HG02943 (cell line): ENCODE data around the gene PPAN.

ENCODE experiments used
- ATAC-seq: cut with Tn5 transposase; IDR thresholded peaks from one replicate; pipeline ENCODE4 v1.9.1; 2021; ENCODE audit warnings: mild to moderate bottlenecking, low read depth, moderate library complexity; ENCODE audit not compliant: unreplicated experiment

Gene PPAN

GRCh38 chr19:10091895-10092641 is 14.1 kb upstream of the PPAN start:
- no peak for ATAC-seq

- no peak for ATAC-seq
These were observed 13.4 kb upstream of the PPAN start for GRCh38 chr19:10092648-10093294.

GRCh38 chr19:10093295-10094186 is 12.6 kb upstream of the PPAN start:
- ATAC-seq: no peak

GRCh38 chr19:10095622-10095947 is 10.6 kb upstream of the PPAN start:
- ATAC-seq: no peak

- ATAC-seq: peak; percentile 65
These were observed 10.1 kb upstream of the PPAN start for GRCh38 chr19:10095948-10096614.

GRCh38 chr19:10096615-10096963 is 9.6 kb upstream of the PPAN start:
- no peak for ATAC-seq

GRCh38 chr19:10100163-10100785 is 5.9 kb upstream of the PPAN start:
- no peak for ATAC-seq

GRCh38 chr19:10102787-10103236 is 3.4 kb upstream of the PPAN start:
- ATAC-seq: no peak

GRCh38 chr19:10104130-10104513 is 2.0 kb upstream of the PPAN start:
- no peak for ATAC-seq

GRCh38 chr19:10104665-10105508 is 1.3 kb upstream of the PPAN start:
- ATAC-seq: no peak

- peak; percentile 18 for ATAC-seq
These were observed 558 bp upstream of the PPAN start for GRCh38 chr19:10105509-10106099.

GRCh38 chr19:10107254-10107653 is 1.1 kb downstream of the PPAN start:
- ATAC-seq: no peak

GRCh38 chr19:10107817-10108367 is 1.7 kb downstream of the PPAN start:
- no peak for ATAC-seq

- no peak for ATAC-seq
These were observed 3.4 kb downstream of the PPAN start for GRCh38 chr19:10109528-10109927.

- ATAC-seq: no peak
These were observed 4.2 kb downstream of the PPAN start for GRCh38 chr19:10110076-10110971.

GRCh38 chr19:10110972-10111317 is 4.8 kb downstream of the PPAN start:
- ATAC-seq: no peak

- no peak for ATAC-seq
These were observed 5.2 kb downstream of the PPAN start, which contains the start of gene P2RY11 for GRCh38 chr19:10111405-10111811. TSS of gene P2RY11 (plus strand) at chr19:10111693. CDS start at chr19:10111722, 29 bp downstream.
